Gastroesophageal sphincter (tissue), 3 donors: ENCODE results near the gene ARRB1.

Source experiments
- POLR2A ChIP-seq, 2 donors: fragments of 450-650 bp; IDR thresholded peaks; one replicate each; pipeline ENCODE4 v1.6.1; 2017; ENCODE audit warnings: antibody characterized with exemption in 2 of 2, mild to moderate bottlenecking in 2 of 2, moderate library complexity in 1 of 2
- TF ChIP-seq, protein P1 (sequence below), 4 experiments: fragments of 200-600 bp in 2 of 4; fragments of 450-650 bp in 2 of 4; sonication (generic) in 1 of 4; IDR thresholded peaks; one replicate each; pipeline ENCODE4 v1.5.1; 2017 to 2019; ENCODE audit warnings: antibody characterized with exemption in 4 of 4, mild to moderate bottlenecking in 2 of 4, moderate library complexity in 2 of 4

DNA sequence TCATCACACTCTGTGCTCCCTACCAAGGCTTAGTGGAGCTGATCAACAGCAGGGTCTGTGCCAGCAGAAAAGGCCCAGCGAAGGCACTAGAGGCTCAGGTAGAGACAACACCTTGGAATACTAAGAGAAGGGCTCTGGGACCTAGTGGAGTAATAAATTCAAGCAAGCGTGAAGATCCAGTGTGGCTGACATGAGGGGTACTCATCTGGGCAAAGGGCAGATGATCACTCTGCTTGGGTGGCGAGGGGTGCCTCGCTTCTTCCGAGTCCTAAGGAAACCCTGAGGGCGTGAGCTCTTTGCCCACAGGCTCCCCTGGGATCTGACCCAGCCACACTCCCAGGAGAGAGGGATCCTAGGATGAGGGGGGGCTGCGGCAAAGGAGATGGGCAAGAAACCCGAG is 114.4 kb downstream of the ARRB1 start:
- TF ChIP-seq, protein P1, sequence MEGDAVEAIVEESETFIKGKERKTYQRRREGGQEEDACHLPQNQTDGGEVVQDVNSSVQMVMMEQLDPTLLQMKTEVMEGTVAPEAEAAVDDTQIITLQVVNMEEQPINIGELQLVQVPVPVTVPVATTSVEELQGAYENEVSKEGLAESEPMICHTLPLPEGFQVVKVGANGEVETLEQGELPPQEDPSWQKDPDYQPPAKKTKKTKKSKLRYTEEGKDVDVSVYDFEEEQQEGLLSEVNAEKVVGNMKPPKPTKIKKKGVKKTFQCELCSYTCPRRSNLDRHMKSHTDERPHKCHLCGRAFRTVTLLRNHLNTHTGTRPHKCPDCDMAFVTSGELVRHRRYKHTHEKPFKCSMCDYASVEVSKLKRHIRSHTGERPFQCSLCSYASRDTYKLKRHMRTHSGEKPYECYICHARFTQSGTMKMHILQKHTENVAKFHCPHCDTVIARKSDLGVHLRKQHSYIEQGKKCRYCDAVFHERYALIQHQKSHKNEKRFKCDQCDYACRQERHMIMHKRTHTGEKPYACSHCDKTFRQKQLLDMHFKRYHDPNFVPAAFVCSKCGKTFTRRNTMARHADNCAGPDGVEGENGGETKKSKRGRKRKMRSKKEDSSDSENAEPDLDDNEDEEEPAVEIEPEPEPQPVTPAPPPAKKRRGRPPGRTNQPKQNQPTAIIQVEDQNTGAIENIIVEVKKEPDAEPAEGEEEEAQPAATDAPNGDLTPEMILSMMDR (IDR thresholded peaks at IDR 0.05), result no peak
- no peak for TF ChIP-seq POLR2A (IDR thresholded peaks at IDR 0.05)
